HFFc6 (cell line): ENCODE results near the gene ASTN2. TPM values are rescaled to one million over a fixed set of nuclear protein-coding genes. Genes with fewer than 3 reads are reported as not detected.

Experiments
- DNase-seq: peaks from one replicate; pipeline ENCODE4 v3.0.0-alpha.2; 2018
- H3K27ac Mint-ChIP-seq: 2 replicates; pipeline ENCODE4 v1.8.0; 2020; ENCODE audit warnings: mild to moderate bottlenecking, mixed read lengths
- H3K27me3 Mint-ChIP-seq: 2 replicates; pipeline ENCODE4 v1.8.0; 2021; ENCODE audit warnings: mild to moderate bottlenecking, moderate library complexity, mixed read lengths; ENCODE audit not compliant: insufficient read depth
- H3K36me3 Mint-ChIP-seq: 2 replicates; pipeline ENCODE4 v1.8.0; 2021; ENCODE audit warnings: low read depth, mixed read lengths
- H3K4me1 Mint-ChIP-seq: 2 replicates; pipeline ENCODE4 v1.8.0; 2020; ENCODE audit warnings: low read depth, mixed read lengths
- H3K4me3 Mint-ChIP-seq: 2 replicates; pipeline ENCODE4 v1.8.0; 2020; ENCODE audit warnings: mild to moderate bottlenecking, moderate library complexity, mixed read lengths
- H3K9me3 Mint-ChIP-seq: 2 replicates; pipeline ENCODE4 v1.8.0; 2020; ENCODE audit warnings: mild to moderate bottlenecking, mixed read lengths
- total RNA-seq, 6 experiments: library from RNA; stranded (reverse); fragmentation: NEBNext Ultra II Directional; extraction: Animal tissue kit (Norgen Biotek cat#: 25700); gene quantifications; 2 replicates in 1 of 6; 3 replicates in 5 of 6; pipeline ENCODE4 v1.2.3, GENCODE V29; 2021
- TF ChIP-seq, protein P1 (sequence below): fragments of 200-600 bp; sonication (generic); IDR thresholded peaks from 2 replicates; pipeline ENCODE4 v1.5.0; 2021; ENCODE audit warnings: antibody characterized with exemption, mild to moderate bottlenecking

ASTN2 gene
- total RNA-seq, 6 experiments from 2014 or later, result 7.3 to 9.7 (median 8.3) TPM

DNA sequence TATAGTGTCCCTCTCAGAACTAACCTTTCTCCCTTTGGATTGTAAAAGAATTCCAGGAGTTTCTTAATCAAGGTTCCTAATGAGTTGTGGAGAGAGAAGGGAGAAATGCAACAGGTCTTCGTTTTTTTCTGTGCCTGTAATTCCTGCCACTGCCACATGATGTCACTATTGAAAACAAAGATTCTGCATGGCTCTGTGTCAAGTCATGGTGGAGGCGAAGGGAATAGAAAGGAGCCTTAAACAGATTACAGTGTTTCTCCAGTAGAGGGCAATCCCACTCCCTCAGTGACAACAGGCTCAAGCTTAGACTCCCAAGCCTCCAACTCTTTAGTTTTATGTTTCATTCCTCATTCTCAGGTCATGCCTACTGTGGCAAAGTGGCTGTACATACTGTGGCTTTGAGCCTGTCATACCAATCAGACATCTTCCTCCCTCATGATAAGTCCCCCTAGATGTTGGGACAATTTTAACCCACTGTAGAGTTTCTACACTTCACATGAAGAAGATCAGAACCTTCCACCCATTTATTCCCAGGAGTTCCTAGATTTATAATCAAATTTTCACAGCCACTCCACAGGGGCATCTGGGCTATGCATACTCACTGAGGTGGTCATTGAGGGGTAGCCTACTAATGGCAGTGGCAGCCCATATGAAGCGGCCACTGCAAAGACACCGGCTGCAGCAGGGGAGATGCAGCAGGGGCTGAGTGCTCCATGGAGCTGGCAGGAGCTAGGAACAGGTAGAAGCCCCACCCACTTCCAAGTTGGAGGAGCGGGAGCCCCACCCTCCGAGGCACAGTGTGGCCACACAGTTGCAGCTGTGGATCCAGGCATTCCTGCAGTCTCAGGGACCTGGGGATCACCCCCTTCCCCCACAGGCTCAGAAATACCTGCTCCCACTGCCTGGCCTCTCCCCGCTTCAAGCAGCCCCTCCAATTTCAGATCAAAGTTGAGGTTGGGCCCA lies 825.2 kb downstream of the ASTN2 start:
- Mint-ChIP-seq H3K4me3 (no peak overlapping the region), H3K27me3 (no peaks in the 10 kb centered on the region), H3K9me3 (peaks cover 12% of the 10 kb centered on the region), H3K4me1 (peaks cover 31% of the 10 kb centered on the region), H3K27ac (no peak overlapping the region), H3K36me3 (peaks cover 26% of the 10 kb centered on the region)
- TF ChIP-seq, protein P1, sequence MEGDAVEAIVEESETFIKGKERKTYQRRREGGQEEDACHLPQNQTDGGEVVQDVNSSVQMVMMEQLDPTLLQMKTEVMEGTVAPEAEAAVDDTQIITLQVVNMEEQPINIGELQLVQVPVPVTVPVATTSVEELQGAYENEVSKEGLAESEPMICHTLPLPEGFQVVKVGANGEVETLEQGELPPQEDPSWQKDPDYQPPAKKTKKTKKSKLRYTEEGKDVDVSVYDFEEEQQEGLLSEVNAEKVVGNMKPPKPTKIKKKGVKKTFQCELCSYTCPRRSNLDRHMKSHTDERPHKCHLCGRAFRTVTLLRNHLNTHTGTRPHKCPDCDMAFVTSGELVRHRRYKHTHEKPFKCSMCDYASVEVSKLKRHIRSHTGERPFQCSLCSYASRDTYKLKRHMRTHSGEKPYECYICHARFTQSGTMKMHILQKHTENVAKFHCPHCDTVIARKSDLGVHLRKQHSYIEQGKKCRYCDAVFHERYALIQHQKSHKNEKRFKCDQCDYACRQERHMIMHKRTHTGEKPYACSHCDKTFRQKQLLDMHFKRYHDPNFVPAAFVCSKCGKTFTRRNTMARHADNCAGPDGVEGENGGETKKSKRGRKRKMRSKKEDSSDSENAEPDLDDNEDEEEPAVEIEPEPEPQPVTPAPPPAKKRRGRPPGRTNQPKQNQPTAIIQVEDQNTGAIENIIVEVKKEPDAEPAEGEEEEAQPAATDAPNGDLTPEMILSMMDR, result peak; percentile 96
- peak; percentile 84 for DNase-seq

DNA sequence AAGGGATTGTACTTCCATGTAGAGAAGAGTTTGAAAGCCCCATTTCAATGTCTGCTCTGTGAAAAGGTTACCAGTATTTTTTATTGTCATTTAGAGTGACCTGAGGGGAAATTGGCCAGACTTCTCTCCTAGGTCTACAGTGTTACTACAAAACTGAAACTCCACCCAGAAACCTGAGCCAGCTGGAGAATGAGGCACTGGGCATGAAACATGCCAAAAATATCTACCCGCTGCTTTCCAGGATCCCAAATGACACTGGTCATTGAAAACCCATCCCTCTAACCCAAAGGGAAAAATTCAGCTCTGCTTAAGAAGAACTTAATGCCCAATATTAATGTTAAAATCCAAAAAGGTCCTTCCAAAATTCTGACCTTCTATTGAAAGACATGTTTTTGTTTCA lies 826.9 kb downstream of the ASTN2 start:
- peaks cover 20% of the 10 kb centered on the region; the same call in 1 of the 2 replicates for H3K4me1 Mint-ChIP-seq
- no peaks in the 10 kb centered on the region for H3K27me3 Mint-ChIP-seq
- peaks cover 19% of the 10 kb centered on the region for H3K36me3 Mint-ChIP-seq
- no peak overlapping the region for H3K27ac Mint-ChIP-seq
- TF ChIP-seq, protein P1, result no peak
- DNase-seq, result no peak
- no peak overlapping the region for H3K4me3 Mint-ChIP-seq
- peaks cover 12% of the 10 kb centered on the region for H3K9me3 Mint-ChIP-seq

- peaks cover 19% of the 10 kb centered on the region for H3K36me3 Mint-ChIP-seq
- TF ChIP-seq, protein P1, result no peak
- peaks cover 12% of the 10 kb centered on the region for H3K9me3 Mint-ChIP-seq
- no peak overlapping the region for H3K27ac Mint-ChIP-seq
- peaks cover 17% of the 10 kb centered on the region; the same call in 1 of the 2 replicates for H3K4me1 Mint-ChIP-seq
- no peak overlapping the region for H3K4me3 Mint-ChIP-seq
- H3K27me3 Mint-ChIP-seq, result no peaks in the 10 kb centered on the region
- DNase-seq, result peak; percentile 35
Observed at GRCh38 chr9:116585896-116586295, 829.0 kb downstream of the ASTN2 start.

GRCh38 chr9:116585204-116585603 lies 829.7 kb downstream of the ASTN2 start:
- DNase-seq, result no peak
- Mint-ChIP-seq H3K9me3 (peaks cover 12% of the 10 kb centered on the region), H3K4me1 (peaks cover 17% of the 10 kb centered on the region; the same call in 1 of the 2 replicates), H3K27ac (no peak overlapping the region), H3K36me3 (peaks cover 19% of the 10 kb centered on the region), H3K4me3 (no peak overlapping the region), H3K27me3 (no peaks in the 10 kb centered on the region)
- TF ChIP-seq, protein P1, result no peak

DNA sequence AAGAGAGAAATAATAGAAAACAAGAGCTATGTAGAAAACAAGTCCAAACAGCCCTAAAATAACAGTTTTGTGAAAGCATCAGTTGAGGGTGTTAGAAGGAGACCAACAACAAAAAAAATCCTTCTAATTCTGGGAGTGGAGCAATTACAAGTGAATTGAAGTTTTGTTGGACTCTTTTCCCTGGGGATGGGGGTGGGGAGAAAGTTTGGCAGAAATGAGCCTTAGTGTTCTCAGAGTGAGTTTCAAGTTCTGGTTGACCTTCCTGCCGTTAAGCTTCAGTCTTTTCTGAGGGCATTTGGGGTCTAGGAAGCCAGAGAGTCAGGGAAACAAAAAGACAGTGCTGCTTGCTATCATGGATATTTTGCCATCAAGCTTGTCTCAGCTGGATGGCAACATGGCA lies 834.0 kb downstream of the ASTN2 start:
- Mint-ChIP-seq H3K27ac (no peak overlapping the region), H3K36me3 (no peaks in the 10 kb centered on the region), H3K4me3 (no peak overlapping the region), H3K4me1 (peaks cover 17% of the 10 kb centered on the region), H3K27me3 (no peaks in the 10 kb centered on the region; the same call in 1 of the 2 replicates), H3K9me3 (no peaks in the 10 kb centered on the region)
- TF ChIP-seq, protein P1, result no peak
- DNase-seq, result no peak
